Skeletal muscle cell (primary cell): ENCODE results near the gene FEM1C.
"Not testable (repeated sequence)": the region's sequence is repeated elsewhere in the genome, so short reads cannot be mapped to it uniquely, and the experiment has no call there.

ENCODE experiments used
- DNase-seq: peaks from one replicate; pipeline ENCODE4 v3.0.0-alpha.2; 2010; ENCODE audit warnings: low read depth
- H3K4me3 ChIP-seq: 2 replicates; pipeline ENCODE4 v1.5.1; 2011; ENCODE audit warnings: low read depth, mild to moderate bottlenecking, control low read depth, low read length, moderate library complexity

Gene FEM1C

DNA sequence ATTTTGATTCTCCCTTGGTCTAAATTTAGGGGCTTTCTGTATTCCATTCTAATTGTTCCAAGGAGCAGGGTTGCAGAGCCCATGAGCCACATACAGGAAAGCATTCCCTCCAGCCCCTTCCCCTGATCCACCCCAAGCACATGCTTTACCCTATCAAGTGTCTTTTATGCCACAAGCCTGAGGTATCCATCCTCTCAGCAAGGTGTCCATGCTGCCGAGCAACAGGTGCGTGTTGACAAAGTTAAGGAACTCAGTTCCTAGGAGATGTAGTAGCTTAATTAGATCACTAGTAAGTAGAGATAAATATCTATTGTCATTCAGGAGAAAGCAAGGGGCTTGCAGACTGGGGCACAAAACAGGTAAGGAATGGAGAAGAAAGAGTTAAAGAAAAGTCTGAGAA, 57.8 kb downstream of the FEM1C start:
- no peak for DNase-seq
- H3K4me3 ChIP-seq, result no peak overlapping the region

DNA sequence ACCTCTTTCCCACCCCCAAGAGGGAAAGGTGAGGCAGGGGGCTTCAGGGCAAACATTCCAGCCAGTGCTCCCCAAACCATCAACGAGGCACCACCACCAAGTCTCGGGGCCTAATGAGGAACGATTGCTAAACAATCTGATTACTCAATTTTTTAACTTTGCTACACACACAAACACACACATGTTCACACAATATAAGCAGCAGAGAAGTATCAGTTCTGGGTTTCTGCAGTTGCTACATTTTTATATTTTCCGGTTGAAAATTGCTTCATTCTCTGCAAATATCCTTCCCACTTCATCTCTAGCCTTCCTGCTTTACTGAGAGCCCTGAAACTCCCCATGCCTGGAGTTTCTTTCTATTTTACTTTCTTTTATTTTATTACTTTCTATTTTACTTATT, 60.2 kb downstream of the FEM1C start:
- no peak for DNase-seq
- no peak overlapping the region for H3K4me3 ChIP-seq

DNA sequence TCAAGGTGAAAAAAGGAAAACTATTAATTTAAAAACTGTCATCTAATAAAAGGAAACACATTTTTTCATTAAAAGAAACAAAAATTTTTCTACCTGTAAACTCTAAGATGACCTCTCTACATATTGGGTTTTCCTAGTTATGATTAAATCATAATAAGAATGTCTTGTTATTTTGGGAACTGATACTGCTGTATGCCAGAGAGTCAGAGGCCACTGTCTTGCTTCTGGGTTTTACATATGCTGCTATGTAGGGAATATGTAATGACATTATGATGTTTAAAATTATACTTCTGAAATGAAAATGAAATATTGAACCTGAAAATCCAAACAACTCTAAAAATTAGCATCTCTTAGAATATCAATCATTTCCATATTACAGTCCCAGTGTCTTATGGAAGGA, 63.7 kb downstream of the FEM1C start:
- no peak for DNase-seq

GRCh38 chr5:115480271-115480670, 64.3 kb downstream of the FEM1C start:
- H3K4me3 ChIP-seq, result no peak overlapping the region
- DNase-seq, result no peak

More for the DNA sequence above, 63.7 kb downstream of the FEM1C start:
- no peak overlapping the region for H3K4me3 ChIP-seq

DNA sequence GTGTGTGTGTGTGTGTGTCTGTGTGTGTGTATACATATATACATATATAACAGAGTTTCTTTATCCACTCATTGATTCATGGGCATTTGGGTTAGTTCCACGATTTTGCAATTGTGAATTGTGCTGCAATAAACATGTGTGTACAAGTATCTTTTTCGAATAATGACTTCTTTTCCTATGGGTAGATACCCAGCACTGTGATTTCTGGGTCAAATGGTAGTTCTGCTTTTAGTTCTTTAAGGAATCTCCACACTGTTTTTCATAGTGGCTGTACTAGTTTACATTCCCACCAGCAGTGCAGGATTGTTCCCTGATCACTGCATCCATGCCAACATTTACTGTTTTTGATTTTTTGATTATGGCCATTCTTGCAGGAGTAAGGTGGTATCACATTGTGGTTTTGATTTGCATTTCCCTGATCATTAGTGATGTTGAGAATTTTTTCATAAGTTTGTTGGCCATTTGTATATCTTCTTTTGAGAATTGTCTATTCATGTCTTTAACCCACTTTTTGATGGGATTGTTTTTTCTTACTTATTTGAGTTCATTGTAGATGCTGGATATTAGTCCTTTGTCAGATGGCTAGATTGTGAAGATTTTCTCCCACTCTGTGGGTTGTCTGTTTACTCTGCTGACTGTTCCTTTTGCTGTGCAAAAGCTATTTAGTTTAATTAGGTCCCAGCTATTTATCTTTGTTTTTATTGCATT, 65.3 kb downstream of the FEM1C start:
- DNase-seq, H3K4me3 ChIP-seq: not testable (repeated sequence)

GRCh38 chr5:115478281-115478680, 66.3 kb downstream of the FEM1C start:
- DNase-seq, result no peak
- no peak overlapping the region for H3K4me3 ChIP-seq

DNA sequence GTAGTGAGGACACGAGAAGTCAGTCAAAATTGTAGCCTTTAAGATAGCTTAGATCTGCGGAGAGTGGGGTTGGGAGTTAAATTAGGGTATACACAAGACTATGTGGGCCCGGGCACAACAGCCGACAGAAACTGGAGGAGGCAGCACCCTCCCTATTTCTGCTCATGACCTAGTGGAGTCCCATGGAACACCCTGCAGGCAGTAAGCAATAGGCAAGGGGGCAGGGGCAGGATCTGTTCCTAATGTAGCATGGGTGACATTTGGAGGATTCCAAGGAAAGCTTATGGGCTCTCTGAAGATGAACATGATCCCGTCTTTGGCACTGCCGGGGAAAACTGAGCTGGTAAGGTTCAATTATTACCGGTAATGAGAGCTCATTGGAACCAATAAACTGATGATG, 67.0 kb downstream of the FEM1C start:
- H3K4me3 ChIP-seq, result no peak overlapping the region
- DNase-seq, result no peak

- DNase-seq, result no peak
- no peak overlapping the region for H3K4me3 ChIP-seq
Measured at GRCh38 chr5:115475788-115476187, 68.8 kb downstream of the FEM1C start.

DNA sequence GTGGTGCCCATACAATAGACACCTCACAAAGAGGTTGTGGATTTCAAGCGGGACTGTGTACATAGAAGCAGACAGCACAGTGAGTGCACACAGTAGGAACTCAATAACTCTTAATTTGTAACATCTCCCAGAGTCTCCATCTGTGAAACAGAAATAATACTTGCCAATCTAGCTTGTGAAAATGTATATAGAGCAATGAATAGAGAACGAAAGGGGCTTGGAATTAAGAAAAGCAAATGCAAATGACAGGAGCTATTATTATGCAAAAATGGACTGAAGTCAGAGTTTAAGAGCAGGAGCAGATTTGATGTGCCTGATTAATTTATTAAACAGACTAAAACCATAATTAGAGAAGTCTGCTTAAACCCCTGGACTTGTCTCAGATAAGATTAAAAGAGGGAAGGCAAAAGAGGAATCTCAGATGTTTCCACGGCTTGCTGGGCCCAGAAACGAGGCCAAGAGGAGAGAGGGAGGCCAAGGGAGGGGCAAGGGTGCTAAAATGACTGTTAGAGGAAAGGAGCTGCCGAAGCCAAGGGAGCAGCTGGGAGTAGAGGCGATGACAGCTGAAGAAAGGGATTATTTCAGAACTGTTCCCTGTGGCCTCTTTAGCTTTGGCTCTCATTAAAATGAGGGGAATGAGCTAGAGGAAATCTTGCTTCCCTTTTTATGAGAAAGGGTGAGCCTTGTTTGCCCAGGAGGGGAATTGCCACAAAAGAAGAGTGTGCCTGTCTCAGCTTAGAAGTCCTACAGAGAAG, 72.1 kb downstream of the FEM1C start:
- H3K4me3 ChIP-seq, result no peak overlapping the region
- no peak for DNase-seq

DNA sequence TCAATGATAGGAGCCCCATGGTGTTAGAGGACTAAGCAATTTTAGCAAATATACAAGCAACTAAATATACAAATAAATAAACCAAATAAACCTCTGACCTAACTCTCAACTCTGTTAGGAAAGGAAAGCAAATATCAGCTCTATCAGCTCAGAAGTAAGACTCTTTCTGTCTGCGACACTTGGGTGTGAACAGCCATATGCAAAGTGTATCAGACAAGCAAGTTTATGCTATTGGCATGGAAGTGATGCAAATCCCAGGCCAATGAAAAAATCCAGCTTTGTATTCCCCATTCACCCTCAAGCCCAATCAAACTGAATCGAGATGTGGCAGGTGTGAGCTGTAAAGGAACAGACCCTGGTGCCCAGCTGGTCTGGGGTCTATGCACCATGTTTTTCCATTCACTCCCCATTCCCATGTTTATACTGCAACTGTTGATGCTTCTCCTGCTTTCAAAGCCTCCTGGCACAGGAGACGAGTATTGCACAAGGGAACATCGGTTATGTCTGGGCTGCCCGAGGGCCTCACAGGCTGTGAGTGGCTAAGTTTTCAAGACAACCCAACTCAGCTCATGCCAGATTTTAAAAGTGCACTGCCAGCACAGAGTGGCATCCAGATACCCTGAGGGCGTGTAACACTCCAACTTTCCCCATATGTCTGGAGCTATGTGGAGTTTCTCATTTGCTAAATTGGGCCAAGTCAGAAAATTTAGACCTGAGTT, 73.1 kb downstream of the FEM1C start:
- DNase-seq, result no peak
- no peak overlapping the region for H3K4me3 ChIP-seq

DNA sequence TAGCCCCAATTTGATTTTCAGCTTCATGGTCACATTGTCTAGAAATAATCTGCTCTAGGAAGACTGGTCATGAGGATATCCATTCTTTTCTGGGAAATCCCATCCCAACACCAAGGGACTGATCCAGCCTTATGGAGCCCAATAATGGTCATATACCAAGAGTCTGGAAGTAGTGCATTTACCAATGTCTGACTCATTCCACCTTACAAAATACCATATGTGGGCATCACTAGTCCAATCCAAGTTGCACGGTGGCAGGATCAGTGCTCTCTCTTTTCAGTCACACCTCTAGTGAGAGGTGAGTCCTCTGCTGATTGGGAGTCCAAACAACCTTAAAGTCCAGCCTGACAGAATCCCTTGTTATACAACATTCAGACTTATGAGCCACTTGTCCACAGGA, 73.7 kb downstream of the FEM1C start:
- no peak for DNase-seq
- H3K4me3 ChIP-seq, result no peak overlapping the region
